Body of pancreas (tissue), 4 donors: ENCODE measurements around the gene NFKBIA. TPM values are rescaled to one million over a fixed set of nuclear protein-coding genes. Genes with fewer than 3 reads are reported as not detected.
"Not testable (repeated sequence)": the region's sequence is repeated elsewhere in the genome, so short reads cannot be mapped to it uniquely, and the experiment has no call there.

Experiments used
- ATAC-seq: fragments of 150-250 bp; one replicate; pipeline ENCODE4 v1.9.1; 2016
- DNase-seq, 4 donors: peaks; one replicate each; pipeline ENCODE4 v3.0.0-alpha.2; 2019
- H3K27ac ChIP-seq, 4 donors: fragments of 200-600 bp; sonication (generic); 1 replicate in 3 of 4; 2 replicates in 1 of 4; pipeline versions ENCODE4 v1.5.1 to v1.6.1; 2016 to 2019; ENCODE audit warnings: mild to moderate bottlenecking in 1 of 4, mixed read lengths in 1 of 4, moderate library complexity in 1 of 4
- H3K27me3 ChIP-seq, 2 donors: fragments of 200-600 bp; sonication (generic); one replicate each; pipeline ENCODE4 v1.6.0; 2016; ENCODE audit warnings: mild to moderate bottlenecking in 1 of 2
- H3K36me3 ChIP-seq, 2 donors: fragments of 200-600 bp; sonication (generic); replicated peaks in 1 of 2; 2 replicates each; pipeline ENCODE4 v1.5.1; 2016; ENCODE audit warnings: low read depth in 2 of 2; ENCODE audit not compliant: insufficient read depth in 1 of 2
- H3K4me1 ChIP-seq: fragments of 200-600 bp; sonication (generic); one replicate; pipeline ENCODE4 v1.6.0; 2016
- H3K4me3 ChIP-seq, 2 donors: fragments of 200-600 bp; sonication (generic); 1 replicate in 1 of 2; 2 replicates in 1 of 2; pipeline ENCODE4 v1.5.1; 2016 to 2019
- H3K9me3 ChIP-seq, 3 donors: fragments of 200-600 bp; sonication (generic); 1 replicate in 2 of 3; 2 replicates in 1 of 3; pipeline ENCODE4 v1.5.1; 2016
- CTCF ChIP-seq, 7 experiments: fragments of 450-650 bp in 4 of 7; fragments of 200-600 bp in 3 of 7; sonication (generic) in 3 of 7; IDR thresholded peaks; one replicate each; pipeline ENCODE4 v1.5.1; 2016 to 2019; ENCODE audit warnings: antibody characterized with exemption in 7 of 7
- POLR2A ChIP-seq, 3 donors: fragments of 450-650 bp; IDR thresholded peaks; one replicate each; pipeline ENCODE4 v1.6.1; 2016; ENCODE audit warnings: antibody characterized with exemption in 3 of 3, mild to moderate bottlenecking in 2 of 3
- WGBS, 2 donors: methylation state at CpG; one replicate each; pipeline ENCODE4 v1.1.5; 2017; 5-methylcytosine and 5-hydroxymethylcytosine counted together
- intact Hi-C: fragments of 100-400 bp; cut with DNase I; formaldehyde crosslinking; loops from one replicate; pipeline ENCODE4 v1.15.1; 2023
- total RNA-seq, 2 donors: library from RNA; depleted of rRNA; stranded (reverse); fragments of >200 nt; gene quantifications; one replicate each; pipeline ENCODE4 v1.1.0, GENCODE V29; 2016

The NFKBIA gene
- total RNA-seq, 2 donors from 2014 or later, result 330 to 345 TPM

DNA sequence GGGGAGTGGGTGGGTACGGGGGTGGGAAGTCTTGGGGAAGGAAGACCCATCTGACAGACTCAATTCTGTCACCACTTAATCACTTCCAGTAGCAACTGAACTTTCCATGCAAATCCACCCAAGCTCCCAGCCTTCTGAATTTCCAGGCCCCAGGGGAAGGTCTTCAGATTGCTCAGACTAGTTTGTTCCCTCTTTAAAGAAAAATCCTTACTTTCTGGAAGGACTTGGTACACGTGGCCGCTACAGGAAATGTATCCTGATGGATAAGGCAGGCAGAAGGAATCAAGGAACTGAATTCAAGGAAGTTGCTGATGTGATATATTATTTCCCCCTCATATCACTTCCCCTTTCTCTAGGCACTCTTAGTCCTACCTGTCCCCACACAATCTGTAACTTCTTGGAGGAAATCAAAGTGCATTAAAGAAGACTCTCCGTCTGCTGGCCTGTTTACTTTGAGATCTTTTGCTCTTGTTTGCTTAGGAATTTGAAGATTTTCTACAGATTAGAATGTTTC, 6.4 kb downstream of the NFKBIA start:
- no peaks in the 10 kb centered on the region for H3K9me3 ChIP-seq
- peaks cover 43% of the 10 kb centered on the region for H3K4me1 ChIP-seq
- intact Hi-C loops, result no loop called here
- no peaks in the 10 kb centered on the region for H3K27me3 ChIP-seq
- no peak for DNase-seq
- H3K36me3 ChIP-seq, result peaks cover 18 to 22% of the 10 kb centered on the region in 2 donors
- ATAC-seq, result no peak
- 41% methylated on average over 4 of the region's 4 CpGs for WGBS, 2 donors
- no peak for TF ChIP-seq POLR2A (IDR thresholded peaks at IDR 0.05)
- TF ChIP-seq CTCF (IDR thresholded peaks at IDR 0.05), result no peak
- no peak overlapping the region for H3K4me3 ChIP-seq
- H3K27ac ChIP-seq, result peak overlapping the region; percentile 51 to 100 (median 58)

GRCh38 chr14:35396610-35397009, 7.9 kb downstream of the NFKBIA start:
- H3K9me3 ChIP-seq, ATAC-seq, intact Hi-C loops, H3K4me3 ChIP-seq, DNase-seq, H3K36me3 ChIP-seq, H3K27me3 ChIP-seq: not testable (repeated sequence)
- Histone ChIP-seq H3K4me1 (peaks cover 39% of the 10 kb centered on the region), H3K27ac (peak overlapping the region in 1 of 4 donors; percentile 51)
- WGBS, 2 donors, result 92 to 95% methylated on average over 7 of the region's 7 CpGs

DNA sequence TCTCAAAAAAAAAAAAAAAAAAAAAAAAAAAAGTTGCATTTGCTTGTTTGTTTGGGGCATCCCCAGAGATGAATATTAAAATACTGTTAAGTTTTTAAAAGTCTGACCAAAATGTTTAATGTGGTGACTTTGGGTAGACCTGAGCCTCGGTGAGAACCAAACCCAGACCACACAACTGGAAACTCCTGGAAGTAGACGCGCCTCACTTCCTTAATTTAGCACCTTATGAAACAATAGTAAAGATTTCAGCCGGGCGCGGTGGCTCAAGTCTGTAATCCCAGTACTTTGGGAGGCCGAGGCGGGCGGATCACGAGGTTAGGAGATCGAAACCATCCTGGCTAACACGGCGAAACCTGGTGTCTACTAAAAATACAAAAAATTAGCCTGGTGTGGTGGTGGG, 9.3 kb downstream of the NFKBIA start:
- Histone ChIP-seq H3K36me3 (no peaks in the 10 kb centered on the region), H3K4me1 (peaks cover 26% of the 10 kb centered on the region), H3K27ac (no peak overlapping the region), H3K9me3 (no peaks in the 10 kb centered on the region), H3K27me3 (no peaks in the 10 kb centered on the region), H3K4me3 (no peak overlapping the region)
- intact Hi-C loops, result no loop called here
- no peak for ATAC-seq
- WGBS, 2 donors, result 83 to 95% methylated on average over 13 of the region's 13 CpGs
- DNase-seq, result no peak
- TF ChIP-seq POLR2A (IDR thresholded peaks at IDR 0.05) (no peak), CTCF (IDR thresholded peaks at IDR 0.05) (no peak)

DNA sequence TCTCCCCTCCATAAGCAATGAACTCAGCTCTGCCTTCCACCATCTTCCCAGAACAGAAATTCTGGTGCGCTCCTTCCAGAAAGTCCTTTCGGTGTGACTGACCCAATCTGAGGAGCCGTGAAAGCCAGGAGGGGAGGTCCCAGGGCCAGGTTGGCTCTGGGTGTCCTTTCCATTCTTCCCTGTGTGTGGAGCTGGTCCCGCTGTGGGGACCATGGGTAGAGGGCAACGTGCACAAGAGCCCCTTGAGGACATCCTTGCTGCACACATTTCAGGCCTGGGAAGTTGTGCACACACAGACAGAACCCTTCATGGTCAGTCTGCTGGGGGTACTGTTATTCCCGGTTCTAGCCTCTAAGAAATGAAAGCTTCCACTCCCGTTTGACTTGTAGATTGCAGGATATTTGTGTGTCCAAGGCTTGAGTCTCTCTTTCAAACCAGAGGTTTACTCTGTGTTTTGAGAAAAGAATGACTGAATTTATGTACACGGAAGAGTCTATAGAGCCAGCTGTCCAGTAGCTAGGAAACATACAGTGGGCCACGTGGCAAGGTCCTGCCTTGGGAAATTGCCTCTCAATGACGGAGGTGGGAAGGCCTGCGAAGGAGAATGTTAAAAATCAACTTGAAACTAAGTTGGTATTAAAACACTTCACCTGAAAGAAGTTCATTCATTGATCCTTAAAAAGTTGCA, 10.1 kb downstream of the NFKBIA start:
- Histone ChIP-seq H3K27ac (no peak overlapping the region), H3K27me3 (no peaks in the 10 kb centered on the region), H3K9me3 (no peaks in the 10 kb centered on the region), H3K36me3 (no peaks in the 10 kb centered on the region), H3K4me1 (peaks cover 21% of the 10 kb centered on the region), H3K4me3 (no peak overlapping the region)
- TF ChIP-seq POLR2A (IDR thresholded peaks at IDR 0.05), result no peak
- TF ChIP-seq CTCF (IDR thresholded peaks at IDR 0.05), result no peak
- WGBS, 2 donors, result 83 to 89% methylated on average over 11 of the region's 11 CpGs
- intact Hi-C loops, result no loop called here
- DNase-seq (no peak), ATAC-seq (no peak)

- intact Hi-C loops, result no loop called here
- Histone ChIP-seq H3K27me3 (no peaks in the 10 kb centered on the region), H3K9me3 (no peaks in the 10 kb centered on the region), H3K27ac (no peak overlapping the region), H3K4me3 (no peak overlapping the region), H3K36me3 (no peaks in the 10 kb centered on the region), H3K4me1 (peaks cover 15% of the 10 kb centered on the region)
- no peak for DNase-seq
- TF ChIP-seq POLR2A (IDR thresholded peaks at IDR 0.05) (no peak), CTCF (IDR thresholded peaks at IDR 0.05) (no peak)
- ATAC-seq, result no peak
- WGBS, 2 donors, result 82 to 85% methylated on average over 2 of the region's 2 CpGs
Observed at GRCh38 chr14:35393826-35394225, 10.7 kb downstream of the NFKBIA start.
